GM19099 (cell line): Measurements from ENCODE around the gene ZNF697.

ENCODE experiments used
- POLR2A ChIP-seq: IDR thresholded peaks from 3 replicates; pipeline ENCODE4 v1.6.1; 2011; ENCODE audit warnings: low read depth; ENCODE audit not compliant: insufficient read length; ENCODE audit errors: extremely low read depth

The ZNF697 gene

GRCh38 chr1:119647734-119648619 lies at the start of gene ZNF697:
TSS of gene ZNF697 (minus strand) at chr1:119648266. CDS start at chr1:119626100, 22,166 bp downstream.
- peak; percentile 52 for TF ChIP-seq POLR2A

GRCh38 chr1:119697598-119697997 lies 49.5 kb upstream of the ZNF697 start:
- no peak for TF ChIP-seq POLR2A

DNA sequence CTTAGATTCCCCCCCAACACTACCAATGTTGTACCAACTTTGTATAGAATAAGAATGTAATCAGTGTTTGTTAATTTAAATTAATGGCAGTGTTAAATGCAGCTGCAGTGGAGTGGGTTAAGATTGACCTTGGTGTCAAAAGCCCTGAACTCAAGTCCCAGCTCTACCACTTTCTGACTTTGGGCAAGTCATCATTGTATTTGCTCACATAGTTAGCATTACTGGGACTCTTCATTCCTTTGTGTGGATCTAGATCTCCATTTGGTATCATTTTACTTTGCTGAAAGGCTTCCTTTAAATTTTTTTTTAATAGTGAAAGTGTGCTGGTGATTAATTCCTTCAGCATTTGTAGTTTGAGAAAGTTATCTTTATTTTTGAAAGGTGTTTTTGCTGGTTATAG lies 41.4 kb upstream of the ZNF697 start:
- TF ChIP-seq POLR2A = no peak

- no peak for TF ChIP-seq POLR2A
Observed at GRCh38 chr1:119688810-119689209, 40.7 kb upstream of the ZNF697 start.

GRCh38 chr1:119687434-119688079 lies 39.5 kb upstream of the ZNF697 start:
- no peak for TF ChIP-seq POLR2A

DNA sequence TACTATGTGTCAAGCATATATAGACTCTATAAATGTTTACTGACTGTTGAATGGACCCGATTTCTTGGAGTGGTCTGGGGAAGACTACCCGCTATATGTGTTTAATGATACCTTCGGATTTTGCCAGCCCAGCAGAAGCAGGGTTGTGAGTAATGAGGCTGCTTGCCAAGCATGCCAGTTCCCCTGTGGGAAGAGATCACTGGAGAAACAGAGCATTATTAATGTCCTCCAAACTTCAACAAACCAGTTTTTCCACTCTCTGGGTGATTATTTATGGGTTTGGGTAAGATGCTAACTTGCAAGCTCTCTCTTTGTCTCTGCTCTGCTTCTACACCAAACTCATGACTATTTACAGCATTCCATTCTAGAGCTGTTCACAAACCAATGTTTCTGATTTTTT lies 38.6 kb upstream of the ZNF697 start:
- no peak for TF ChIP-seq POLR2A

GRCh38 chr1:119683893-119684292 lies 35.8 kb upstream of the ZNF697 start:
- no peak for TF ChIP-seq POLR2A

DNA sequence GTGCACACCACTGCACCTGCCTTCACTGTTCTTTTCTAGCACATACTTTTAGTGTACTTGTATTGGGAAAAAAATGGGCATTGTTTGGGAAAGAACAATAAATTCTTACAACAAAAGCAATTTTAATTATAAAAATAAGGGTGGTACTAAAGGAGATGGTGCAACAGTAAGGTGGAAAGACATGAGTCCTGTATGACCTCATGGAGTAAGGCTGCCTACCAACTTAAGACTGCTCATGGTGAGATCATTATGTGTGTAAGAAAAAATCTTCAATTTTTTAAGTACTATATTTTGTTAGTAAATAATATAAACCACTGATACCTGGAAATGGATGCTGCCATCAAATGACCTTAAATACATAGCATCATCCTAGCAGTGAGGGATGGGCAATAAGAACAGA lies 34.1 kb upstream of the ZNF697 start:
- TF ChIP-seq POLR2A = no peak

- TF ChIP-seq POLR2A = no peak
Observed at GRCh38 chr1:119681560-119681959, 33.5 kb upstream of the ZNF697 start.

GRCh38 chr1:119680723-119681122 lies 32.7 kb upstream of the ZNF697 start:
- no peak for TF ChIP-seq POLR2A

GRCh38 chr1:119680193-119680592 lies 32.1 kb upstream of the ZNF697 start:
- TF ChIP-seq POLR2A = no peak

DNA sequence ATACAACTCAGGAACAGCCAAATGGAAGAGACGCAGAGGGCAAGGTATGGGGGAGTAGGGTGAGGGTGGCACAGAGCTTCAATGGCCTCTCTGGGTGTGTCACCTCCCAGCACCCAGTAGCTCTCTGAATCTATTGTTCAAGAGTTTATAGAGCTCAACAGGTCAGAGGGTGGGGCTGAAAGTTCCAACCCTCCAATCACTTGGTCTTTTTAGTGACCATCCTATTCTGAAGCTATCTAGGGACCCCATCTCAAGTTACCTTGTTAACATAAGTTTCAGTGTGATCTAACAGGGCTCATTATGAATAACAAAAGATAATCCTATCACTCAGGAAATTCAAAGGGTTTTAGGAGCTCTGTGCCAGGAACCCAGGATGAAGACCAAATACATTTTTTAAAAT lies 31.2 kb upstream of the ZNF697 start:
- no peak for TF ChIP-seq POLR2A

DNA sequence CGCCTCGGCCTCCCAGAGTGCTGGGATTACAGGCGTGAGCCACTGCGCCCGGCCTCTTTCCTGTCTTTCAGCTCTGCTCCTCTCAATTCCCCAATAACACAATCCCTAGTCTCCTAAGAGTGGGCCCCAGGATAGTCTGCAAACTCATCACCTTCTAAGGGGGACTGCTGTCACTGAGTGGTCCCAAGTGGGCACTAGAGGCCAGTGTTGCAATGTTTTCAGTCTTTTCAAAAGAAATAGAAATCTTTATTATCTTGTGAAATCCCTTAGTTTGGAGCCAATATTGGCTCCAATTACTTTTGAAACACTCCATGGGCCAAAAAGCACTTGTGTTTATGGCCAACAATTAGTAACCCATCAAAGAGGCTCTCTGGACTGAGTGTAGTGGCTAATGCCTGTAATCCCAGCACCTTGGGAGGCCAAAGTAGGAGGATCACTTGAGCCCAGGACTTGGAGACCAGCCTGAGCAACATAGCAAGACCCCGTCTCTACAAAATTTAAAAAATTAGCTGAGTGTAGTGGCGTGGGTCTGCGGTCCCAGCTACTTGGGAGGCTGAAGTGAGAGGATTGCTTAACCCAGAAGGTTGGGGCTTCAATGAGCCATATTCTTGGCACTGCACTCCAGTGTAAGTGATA lies 28.6 kb upstream of the ZNF697 start:
- TF ChIP-seq POLR2A = no peak

DNA sequence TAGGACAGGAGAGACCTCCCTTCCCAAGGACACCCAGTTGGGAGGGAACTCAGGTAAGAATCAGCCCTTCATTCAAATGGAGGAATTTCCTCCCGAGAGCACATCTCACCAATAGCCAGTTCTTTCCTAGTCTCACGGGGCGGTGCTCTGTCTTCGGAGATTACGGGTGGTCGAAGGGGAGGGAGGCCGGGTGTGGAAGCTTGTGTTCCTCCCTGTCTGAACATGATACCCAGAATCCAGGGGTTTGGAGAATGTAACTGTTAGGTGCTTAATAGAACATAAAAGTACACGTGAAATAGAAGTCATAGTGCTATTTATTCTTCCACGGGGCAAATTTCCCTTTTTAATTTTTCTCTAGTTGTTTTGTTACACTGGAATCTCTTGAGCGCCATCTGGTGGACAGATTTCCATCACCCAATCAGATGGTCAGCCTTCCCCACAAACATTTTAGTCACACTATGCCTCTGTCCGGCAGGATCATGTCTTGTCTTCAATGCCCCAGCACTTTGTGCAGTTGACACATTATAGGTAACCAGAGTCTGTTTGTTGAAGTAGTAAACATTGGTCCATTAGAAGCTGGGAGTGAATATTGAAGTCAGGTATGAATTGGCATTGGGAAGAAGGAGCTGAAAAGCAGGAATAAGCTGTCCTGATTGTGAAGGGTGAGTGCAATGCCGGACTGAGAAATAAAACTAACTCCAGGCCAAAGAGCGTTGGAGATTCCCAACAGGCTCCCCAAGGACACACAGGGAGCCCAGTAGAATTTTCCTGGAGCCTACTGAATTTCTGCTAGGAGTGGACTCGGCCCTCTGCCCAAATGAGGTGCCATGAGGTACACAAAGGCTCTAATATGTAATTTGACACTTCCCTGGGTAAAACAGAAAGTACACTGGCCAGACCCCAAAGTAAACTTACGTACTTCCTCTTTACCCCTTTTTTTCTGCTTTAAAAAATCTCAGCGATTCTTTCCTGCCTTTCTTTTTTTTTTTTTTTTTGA lies 27.6 kb upstream of the ZNF697 start:
- TF ChIP-seq POLR2A = no peak
